Measurements from ENCODE around the gene TSACC.
A peak's percentile ranks its signal among the peaks of the same experiment; 100 is the strongest.

The TSACC gene

GRCh38 chr1:156376958-156377919, 38.9 kb downstream of the TSACC start:
- no peak for DNase-seq (ENCODE audit: low read depth)

- no peak for DNase-seq (ENCODE audit: low read depth)
These were observed 40.2 kb downstream of the TSACC start for GRCh38 chr1:156378557-156378956.

- DNase-seq (ENCODE audit: low read depth) = no peak
These were observed 41.3 kb downstream of the TSACC start for GRCh38 chr1:156379420-156380165.

GRCh38 chr1:156382561-156382960, 44.2 kb downstream of the TSACC start:
- no peak for DNase-seq (ENCODE audit: low read depth)

GRCh38 chr1:156383023-156383422, 44.7 kb downstream of the TSACC start:
- peak; percentile 24 for DNase-seq (ENCODE audit: low read depth)

- DNase-seq (ENCODE audit: low read depth) = no peak
These were observed 45.7 kb downstream of the TSACC start for GRCh38 chr1:156384007-156384406.

GRCh38 chr1:156384658-156385057, 46.3 kb downstream of the TSACC start:
- no peak for DNase-seq (ENCODE audit: low read depth)

- peak; percentile 48 for DNase-seq (ENCODE audit: low read depth)
These were observed 47.3 kb downstream of the TSACC start for GRCh38 chr1:156385534-156386031.

- no peak for DNase-seq (ENCODE audit: low read depth)
These were observed 48.0 kb downstream of the TSACC start for GRCh38 chr1:156386134-156386901.

GRCh38 chr1:156386949-156387869, 48.9 kb downstream of the TSACC start:
- no peak for DNase-seq (ENCODE audit: low read depth)

- no peak for DNase-seq (ENCODE audit: low read depth)
These were observed 49.5 kb downstream of the TSACC start for GRCh38 chr1:156387870-156388173.

- no peak for DNase-seq (ENCODE audit: low read depth)
These were observed 50.1 kb downstream of the TSACC start for GRCh38 chr1:156388174-156389137.

GRCh38 chr1:156389311-156389710, 51.0 kb downstream of the TSACC start:
- no peak for DNase-seq (ENCODE audit: low read depth)

GRCh38 chr1:156390469-156391365, 52.4 kb downstream of the TSACC start:
- DNase-seq (ENCODE audit: low read depth) = no peak

GRCh38 chr1:156391366-156391677, 53.0 kb downstream of the TSACC start:
- no peak for DNase-seq (ENCODE audit: low read depth)

GRCh38 chr1:156391701-156392100, 53.4 kb downstream of the TSACC start:
- DNase-seq (ENCODE audit: low read depth) = no peak

GRCh38 chr1:156392452-156392853, 54.1 kb downstream of the TSACC start:
- no peak for DNase-seq (ENCODE audit: low read depth)

GRCh38 chr1:156393095-156393494, 54.8 kb downstream of the TSACC start:
- no peak for DNase-seq (ENCODE audit: low read depth)

- no peak for DNase-seq (ENCODE audit: low read depth)
These were observed 55.8 kb downstream of the TSACC start for GRCh38 chr1:156394082-156394481.

All from activated T-helper 1 cell treated with Interleukin-2 at 50 U/mL for 16 hours (primary cell).